Gastrocnemius medialis (tissue), 4 donors: ENCODE measurements around the gene MGA.

ENCODE experiments used
- CTCF ChIP-seq, 5 experiments: fragments of 450-650 bp in 3 of 5; fragments of 200-600 bp in 2 of 5; sonication (generic) in 2 of 5; IDR thresholded peaks in 4 of 5; conservative IDR thresholded peaks in 1 of 5; 1 replicate in 4 of 5; 2 replicates in 1 of 5; pipeline ENCODE4 v1.5.1; 2016 to 2019; ENCODE audit warnings: antibody characterized with exemption in 5 of 5, mild to moderate bottlenecking in 3 of 5, moderate library complexity in 3 of 5
- POLR2A ChIP-seq, 2 donors: fragments of 450-650 bp; IDR thresholded peaks; one replicate each; pipeline ENCODE4 v1.6.1; 2017; ENCODE audit warnings: antibody characterized with exemption in 2 of 2, mild to moderate bottlenecking in 2 of 2, moderate library complexity in 2 of 2

- no peak for TF ChIP-seq POLR2A (IDR thresholded peaks at IDR 0.05)
- no peak for TF ChIP-seq CTCF (IDR thresholded peaks at IDR 0.05 in 4 of 5, conservative IDR thresholded peaks at IDR 0.05 in 1 of 5)
Measured at GRCh38 chr15:41819455-41820050, 159.3 kb downstream of the MGA start.
